ENCODE measurements around the gene MYL3. TPM values are rescaled to one million over a fixed set of nuclear protein-coding genes. Genes with fewer than 3 reads are reported as not detected.
"Not testable (repeated sequence)": the region's sequence is repeated elsewhere in the genome, so short reads cannot be mapped to it uniquely, and the experiment has no call there.

MYL3 gene
- total RNA-seq, result 1 to 10 TPM in 1 of 8 experiments, under 1 TPM in 1, not detected in 6; 0.38 to 2.4 TPM

GRCh38 chr3:46863261-46863782 lies at the start of gene MYL3:
Gene MYL3 (minus strand): TSS chr3:46863444. CDS start chr3:46863390, 54 bp downstream.
- no peak for ATAC-seq (replicated peaks in 6 of 8)
- Histone ChIP-seq H3K4me3 (no peak within 1 kb of the TSS), H3K4me1 (replicated peaks in 1 of 2) (peaks cover 8 to 12% of the 10 kb centered on the region in 2 donors), H3K27ac (no peak within 1 kb of the TSS)
- in situ Hi-C loops (cut with MboI; ENCODE audit: low pct_unique_long_range_greater_than_20kb in 2 of 9, low sequenced_read_pairs in 9 of 9, unreplicated experiment in 9 of 9), result no loop called here
- 83 to 100% (median 87%) methylated on average over 1 to 3 of the region's 7 CpGs; no CpG with 5 or more reads in 7 of the 10 experiments for WGBS, 10 experiments

- in situ Hi-C loops (cut with MboI; ENCODE audit: low pct_unique_long_range_greater_than_20kb in 2 of 9, low sequenced_read_pairs in 9 of 9, unreplicated experiment in 9 of 9), result loop anchor here in 2 of 9 experiments (25.0 kb wide), 2 partner anchors 201 to 426 kb away; partner anchors contain the start of genes PRSS50 (in 2 of the 2), TMIE (in 2 of the 2) and RTP3 (in 1 of the 2)
- Histone ChIP-seq H3K27ac (no peak overlapping the region), H3K4me3 (no peak overlapping the region), H3K4me1 (replicated peaks in 1 of 2) (peaks cover 0 to 2% of the 10 kb centered on the region in 2 donors)
- ATAC-seq (replicated peaks in 6 of 8), result no peak
- 84 to 100% (median 100%) methylated on average over 1 to 3 of the region's 3 CpGs for WGBS, 10 experiments
These were observed 49.7 kb upstream of the MYL3 start for GRCh38 chr3:46912986-46913385.

- not testable (repeated sequence) for H3K27ac ChIP-seq; H3K4me3 ChIP-seq; H3K4me1 ChIP-seq (replicated peaks in 1 of 2); ATAC-seq (replicated peaks in 6 of 8)
- 60 to 100% (median 91%) methylated on average over 1 to 10 of the region's 10 CpGs for WGBS, 10 experiments
- in situ Hi-C loops (cut with MboI; ENCODE audit: low pct_unique_long_range_greater_than_20kb in 2 of 9, low sequenced_read_pairs in 9 of 9, unreplicated experiment in 9 of 9), result loop anchor here in 2 of 9 experiments (25.0 kb wide), 2 partner anchors 199 to 424 kb away; partner anchors contain the start of genes PRSS50 (in 2 of the 2), TMIE (in 2 of the 2) and RTP3 (in 1 of the 2)
These were observed 47.7 kb upstream of the MYL3 start for GRCh38 chr3:46910914-46911313.

GRCh38 chr3:46910166-46910760 lies 47.0 kb upstream of the MYL3 start:
- Histone ChIP-seq H3K4me3 (no peak overlapping the region), H3K27ac (no peak overlapping the region), H3K4me1 (replicated peaks in 1 of 2) (peaks cover 0 to 2% of the 10 kb centered on the region in 2 donors)
- in situ Hi-C loops (cut with MboI; ENCODE audit: low pct_unique_long_range_greater_than_20kb in 2 of 9, low sequenced_read_pairs in 9 of 9, unreplicated experiment in 9 of 9), result loop anchor here in 2 of 9 experiments (25.0 kb wide), 2 partner anchors 198 to 423 kb away; partner anchors contain the start of genes PRSS50 (in 2 of the 2), TMIE (in 2 of the 2) and RTP3 (in 1 of the 2)
- 67 to 90% (median 80%) methylated on average over 1 to 2 of the region's 6 CpGs; no CpG with 5 or more reads in 6 of the 10 experiments for WGBS, 10 experiments
- ATAC-seq (replicated peaks in 6 of 8), result no peak

- no peak overlapping the region for H3K4me3 ChIP-seq
- in situ Hi-C loops (cut with MboI; ENCODE audit: low pct_unique_long_range_greater_than_20kb in 2 of 9, low sequenced_read_pairs in 9 of 9, unreplicated experiment in 9 of 9), result loop anchor here in 2 of 9 experiments (25.0 kb wide), 2 partner anchors 197 to 422 kb away; partner anchors contain the start of genes PRSS50 (in 2 of the 2), TMIE (in 2 of the 2) and RTP3 (in 1 of the 2)
- peak; percentile 83 to 96 (median 93) for ATAC-seq (replicated peaks in 6 of 8)
- peaks cover 0 to 2% of the 10 kb centered on the region in 2 donors for H3K4me1 ChIP-seq (replicated peaks in 1 of 2)
- no peak overlapping the region for H3K27ac ChIP-seq
- WGBS, 10 experiments, result 0 to 52% (median 3%) methylated on average over 1 to 4 of the region's 18 CpGs; no CpG with 5 or more reads in 4 of the 10 experiments
These were observed 46.4 kb upstream of the MYL3 start for GRCh38 chr3:46909535-46910161.

- no CpG with 5 or more reads among the region's 8 CpGs for WGBS, 10 experiments
- ATAC-seq (replicated peaks in 6 of 8), result peak in 3 of 8 experiments; percentile 26 to 35 (median 31)
- Histone ChIP-seq H3K4me1 (replicated peaks in 1 of 2) (peaks cover 0 to 2% of the 10 kb centered on the region in 2 donors), H3K27ac (no peak overlapping the region), H3K4me3 (no peak overlapping the region)
- in situ Hi-C loops (cut with MboI; ENCODE audit: low pct_unique_long_range_greater_than_20kb in 2 of 9, low sequenced_read_pairs in 9 of 9, unreplicated experiment in 9 of 9), result loop anchor here in 2 of 9 experiments (25.0 kb wide), 2 partner anchors 197 to 422 kb away; partner anchors contain the start of genes PRSS50 (in 2 of the 2), TMIE (in 2 of the 2) and RTP3 (in 1 of the 2)
These were observed 45.8 kb upstream of the MYL3 start for GRCh38 chr3:46908986-46909534.

- Histone ChIP-seq H3K4me1 (replicated peaks in 1 of 2) (peaks cover 0 to 2% of the 10 kb centered on the region in 2 donors), H3K4me3 (no peak overlapping the region), H3K27ac (no peak overlapping the region)
- ATAC-seq (replicated peaks in 6 of 8), result peak in 3 of 8 experiments; percentile 5 to 24 (median 11)
- 14 to 94% (median 60%) methylated on average over 1 to 9 of the region's 24 CpGs; no CpG with 5 or more reads in 4 of the 10 experiments for WGBS, 10 experiments
- in situ Hi-C loops (cut with MboI; ENCODE audit: low pct_unique_long_range_greater_than_20kb in 2 of 9, low sequenced_read_pairs in 9 of 9, unreplicated experiment in 9 of 9), result loop anchor here in 2 of 9 experiments (25.0 kb wide), 2 partner anchors 196 to 421 kb away; partner anchors contain the start of genes PRSS50 (in 2 of the 2), TMIE (in 2 of the 2) and RTP3 (in 1 of the 2)
These were observed 45.2 kb upstream of the MYL3 start for GRCh38 chr3:46908294-46908985.

GRCh38 chr3:46907960-46908293 lies 44.7 kb upstream of the MYL3 start:
- in situ Hi-C loops (cut with MboI; ENCODE audit: low pct_unique_long_range_greater_than_20kb in 2 of 9, low sequenced_read_pairs in 9 of 9, unreplicated experiment in 9 of 9), result loop anchor here in 2 of 9 experiments (25.0 kb wide), 2 partner anchors 196 to 421 kb away; partner anchors contain the start of genes PRSS50 (in 2 of the 2), TMIE (in 2 of the 2) and RTP3 (in 1 of the 2)
- Histone ChIP-seq H3K27ac (no peak overlapping the region), H3K4me1 (replicated peaks in 1 of 2) (peaks cover 0 to 2% of the 10 kb centered on the region in 2 donors), H3K4me3 (no peak overlapping the region)
- ATAC-seq (replicated peaks in 6 of 8), result no peak
- 13 to 29% methylated on average over 1 of the region's 1 CpG; no CpG with 5 or more reads in 8 of the 10 experiments for WGBS, 10 experiments

GRCh38 chr3:46907271-46907670 lies 44.0 kb upstream of the MYL3 start:
- H3K4me1 ChIP-seq (replicated peaks in 1 of 2), result peaks cover 0 to 2% of the 10 kb centered on the region in 2 donors
- no peak overlapping the region for H3K27ac ChIP-seq
- H3K4me3 ChIP-seq, result no peak overlapping the region
- no peak for ATAC-seq (replicated peaks in 6 of 8)
- 20 to 84% (median 66%) methylated on average over 1 to 7 of the region's 12 CpGs; no CpG with 5 or more reads in 5 of the 10 experiments for WGBS, 10 experiments
- in situ Hi-C loops (cut with MboI; ENCODE audit: low pct_unique_long_range_greater_than_20kb in 2 of 9, low sequenced_read_pairs in 9 of 9, unreplicated experiment in 9 of 9), result loop anchor here in 2 of 9 experiments (25.0 kb wide), 2 partner anchors 195 to 420 kb away; partner anchors contain the start of genes PRSS50 (in 2 of the 2), TMIE (in 2 of the 2) and RTP3 (in 1 of the 2)

- no peak overlapping the region for H3K4me3 ChIP-seq
These were observed 43.3 kb upstream of the MYL3 start for GRCh38 chr3:46906471-46907058.

GRCh38 chr3:46905661-46906451 lies 42.6 kb upstream of the MYL3 start:
- Histone ChIP-seq H3K4me1 (replicated peaks in 1 of 2) (peaks cover 0 to 2% of the 10 kb centered on the region in 2 donors), H3K27ac (no peak overlapping the region), H3K4me3 (no peak overlapping the region)
- WGBS, 10 experiments, result 0 to 100% (median 73%) methylated on average over 1 to 5 of the region's 11 CpGs; no CpG with 5 or more reads in 4 of the 10 experiments
- in situ Hi-C loops (cut with MboI; ENCODE audit: low pct_unique_long_range_greater_than_20kb in 2 of 9, low sequenced_read_pairs in 9 of 9, unreplicated experiment in 9 of 9), result loop anchor here in 2 of 9 experiments (25.0 kb wide), 2 partner anchors 194 to 419 kb away; partner anchors contain the start of genes PRSS50 (in 2 of the 2), TMIE (in 2 of the 2) and RTP3 (in 1 of the 2)
- ATAC-seq (replicated peaks in 6 of 8), result no peak

More at GRCh38 chr3:46906471-46907058, 43.3 kb upstream of the MYL3 start:
- Histone ChIP-seq H3K27ac (no peak overlapping the region), H3K4me1 (replicated peaks in 1 of 2) (peaks cover 0 to 2% of the 10 kb centered on the region in 2 donors)
- 17 to 33% (median 33%) methylated on average over 1 of the region's 4 CpGs; no CpG with 5 or more reads in 7 of the 10 experiments for WGBS, 10 experiments
- no peak for ATAC-seq (replicated peaks in 6 of 8)
- in situ Hi-C loops (cut with MboI; ENCODE audit: low pct_unique_long_range_greater_than_20kb in 2 of 9, low sequenced_read_pairs in 9 of 9, unreplicated experiment in 9 of 9), result loop anchor here in 2 of 9 experiments (25.0 kb wide), 2 partner anchors 194 to 419 kb away; partner anchors contain the start of genes PRSS50 (in 2 of the 2), TMIE (in 2 of the 2) and RTP3 (in 1 of the 2)
